Parathyroid adenoma (tissue), 2 donors: ENCODE data around the gene SUN1.

Experiments
- H2AFZ ChIP-seq: fragments of 300-600 bp; sonication (generic); one replicate; pipeline ENCODE4 v1.7.0; 2017; ENCODE audit warnings: antibody characterized with exemption, mild to moderate bottlenecking
- H3K27ac ChIP-seq: fragments of 300-600 bp; sonication (generic); one replicate; pipeline ENCODE4 v1.7.0; 2017
- H3K27me3 ChIP-seq: fragments of 300-600 bp; sonication (generic); one replicate; pipeline ENCODE4 v1.7.0; 2017; ENCODE audit warnings: low read length; ENCODE audit not compliant: control insufficient read depth, insufficient read depth
- H3K36me3 ChIP-seq: fragments of 300-600 bp; sonication (generic); one replicate; pipeline ENCODE4 v1.7.0; 2017; ENCODE audit warnings: low read length; ENCODE audit not compliant: control insufficient read depth, insufficient read depth
- H3K4me1 ChIP-seq: fragments of 300-600 bp; sonication (generic); one replicate; pipeline ENCODE4 v1.7.0; 2017; ENCODE audit warnings: control low read depth
- H3K4me2 ChIP-seq: fragments of 300-600 bp; sonication (generic); one replicate; pipeline ENCODE4 v1.7.0; 2017; ENCODE audit warnings: low read length
- H3K4me3 ChIP-seq: fragments of 300-600 bp; sonication (generic); one replicate; pipeline ENCODE4 v1.7.0; 2017; ENCODE audit warnings: low read depth, low read length
- H3K79me2 ChIP-seq: fragments of 300-600 bp; sonication (generic); one replicate; pipeline ENCODE4 v1.7.0; 2017; ENCODE audit warnings: control low read depth
- H3K9ac ChIP-seq: fragments of 300-600 bp; sonication (generic); one replicate; pipeline ENCODE4 v1.7.0; 2017; ENCODE audit warnings: mild to moderate bottlenecking
- H3K9me3 ChIP-seq: fragments of 300-600 bp; sonication (generic); one replicate; pipeline ENCODE4 v1.7.0; 2017; ENCODE audit warnings: low read length; ENCODE audit not compliant: control insufficient read depth
- TF ChIP-seq, protein P1 (sequence below): fragments of 300-600 bp; sonication (generic); IDR thresholded peaks from one replicate; pipeline ENCODE4 v1.7.0; 2017; ENCODE audit warnings: antibody characterized with exemption, mild to moderate bottlenecking
- donor health status: primary hyperparathyroidism.

The SUN1 gene

DNA sequence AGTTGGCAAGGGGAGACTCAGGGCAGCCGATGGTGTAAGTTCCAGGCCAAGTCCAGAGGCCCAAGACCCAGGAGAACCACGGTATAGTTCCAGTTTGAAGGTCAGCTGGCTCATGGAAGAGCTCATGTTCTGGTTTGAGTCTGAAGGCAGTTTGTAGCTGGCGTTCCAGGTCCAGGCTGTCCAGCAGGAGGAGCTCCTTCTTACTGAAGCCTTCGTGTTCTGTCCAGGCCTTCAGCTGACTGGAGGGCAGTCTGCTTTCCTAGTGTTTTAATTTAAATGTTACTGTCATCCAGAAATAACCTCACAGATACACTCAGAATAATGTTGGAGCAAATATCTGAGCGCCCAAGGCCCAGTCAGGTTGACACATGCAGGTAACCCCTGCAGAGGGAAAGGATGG is 4.2 kb downstream of the SUN1 start:
- Histone ChIP-seq H3K9me3 (no peaks in the 10 kb centered on the region), H3K27ac (no peak overlapping the region), H3K4me2 (no peak overlapping the region), H3K27me3 (no peaks in the 10 kb centered on the region), H3K4me3 (no peak overlapping the region), H3K79me2 (peaks cover 64% of the 10 kb centered on the region), H3K4me1 (peaks cover 2% of the 10 kb centered on the region), H3K9ac (no peak overlapping the region), H3K36me3 (no peaks in the 10 kb centered on the region), H2AFZ (no peak overlapping the region)
- TF ChIP-seq, protein P1, sequence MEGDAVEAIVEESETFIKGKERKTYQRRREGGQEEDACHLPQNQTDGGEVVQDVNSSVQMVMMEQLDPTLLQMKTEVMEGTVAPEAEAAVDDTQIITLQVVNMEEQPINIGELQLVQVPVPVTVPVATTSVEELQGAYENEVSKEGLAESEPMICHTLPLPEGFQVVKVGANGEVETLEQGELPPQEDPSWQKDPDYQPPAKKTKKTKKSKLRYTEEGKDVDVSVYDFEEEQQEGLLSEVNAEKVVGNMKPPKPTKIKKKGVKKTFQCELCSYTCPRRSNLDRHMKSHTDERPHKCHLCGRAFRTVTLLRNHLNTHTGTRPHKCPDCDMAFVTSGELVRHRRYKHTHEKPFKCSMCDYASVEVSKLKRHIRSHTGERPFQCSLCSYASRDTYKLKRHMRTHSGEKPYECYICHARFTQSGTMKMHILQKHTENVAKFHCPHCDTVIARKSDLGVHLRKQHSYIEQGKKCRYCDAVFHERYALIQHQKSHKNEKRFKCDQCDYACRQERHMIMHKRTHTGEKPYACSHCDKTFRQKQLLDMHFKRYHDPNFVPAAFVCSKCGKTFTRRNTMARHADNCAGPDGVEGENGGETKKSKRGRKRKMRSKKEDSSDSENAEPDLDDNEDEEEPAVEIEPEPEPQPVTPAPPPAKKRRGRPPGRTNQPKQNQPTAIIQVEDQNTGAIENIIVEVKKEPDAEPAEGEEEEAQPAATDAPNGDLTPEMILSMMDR = no peak

DNA sequence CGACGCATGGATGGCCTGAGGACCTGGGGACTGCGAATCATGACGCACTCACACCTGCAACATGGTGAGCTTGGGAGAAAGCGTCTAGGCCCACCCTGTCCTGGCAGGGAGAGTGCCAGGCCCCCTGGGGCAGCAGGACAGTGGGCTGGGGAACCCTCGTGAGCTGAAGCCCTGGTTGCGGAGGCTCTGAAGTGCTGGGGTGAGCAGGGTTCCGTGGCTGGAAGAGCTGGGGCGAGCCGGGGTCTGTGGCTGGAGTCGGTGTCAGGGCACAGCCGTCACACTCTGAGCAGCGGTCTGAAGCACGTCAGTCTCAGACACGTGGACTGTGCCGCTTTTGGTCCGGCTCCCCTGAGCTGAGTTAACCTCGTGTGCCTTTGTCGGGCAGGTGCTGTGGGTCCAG is 4.7 kb downstream of the SUN1 start:
- H3K9me3 ChIP-seq = no peaks in the 10 kb centered on the region
- no peak overlapping the region for H3K27ac ChIP-seq
- no peaks in the 10 kb centered on the region for H3K27me3 ChIP-seq
- H3K9ac ChIP-seq = no peak overlapping the region
- H2AFZ ChIP-seq = no peak overlapping the region
- no peaks in the 10 kb centered on the region for H3K36me3 ChIP-seq
- H3K4me3 ChIP-seq = no peak overlapping the region
- TF ChIP-seq, protein P1 = no peak
- H3K79me2 ChIP-seq = peaks cover 66% of the 10 kb centered on the region
- no peak overlapping the region for H3K4me2 ChIP-seq
- no peaks in the 10 kb centered on the region for H3K4me1 ChIP-seq

DNA sequence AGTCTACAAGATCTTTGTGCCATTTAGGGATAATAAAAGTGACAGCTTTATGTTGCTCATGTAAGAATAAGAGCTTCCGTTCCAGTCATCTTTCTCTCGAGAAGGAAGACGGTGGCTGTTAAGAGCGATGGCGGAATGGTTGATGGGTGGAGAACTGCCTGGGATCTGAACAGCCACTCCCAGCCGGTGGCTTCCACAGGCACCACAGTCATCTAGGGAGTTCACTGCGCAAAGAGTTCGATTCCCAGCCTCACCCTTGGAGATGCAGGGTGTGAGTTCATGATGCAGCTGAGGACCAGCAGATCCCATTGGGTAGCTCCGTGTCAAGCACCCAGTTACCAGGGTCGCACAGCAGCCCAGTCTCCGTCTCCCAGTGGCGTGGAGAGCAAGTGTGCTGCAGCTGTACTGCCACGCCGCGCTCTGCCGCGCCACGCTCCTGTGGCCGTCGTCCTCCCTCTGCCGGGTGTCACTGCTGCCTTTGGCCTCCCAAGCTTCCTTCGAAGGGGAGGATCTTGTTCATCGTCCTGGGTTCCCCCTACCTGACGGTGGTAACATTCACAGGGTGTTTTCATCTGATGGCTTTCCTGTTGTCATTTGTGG is 7.8 kb downstream of the SUN1 start:
- Histone ChIP-seq H2AFZ (no peak overlapping the region), H3K79me2 (peaks cover 61% of the 10 kb centered on the region), H3K4me1 (no peaks in the 10 kb centered on the region), H3K9me3 (no peaks in the 10 kb centered on the region), H3K27ac (no peak overlapping the region), H3K4me2 (no peak overlapping the region), H3K36me3 (no peaks in the 10 kb centered on the region), H3K9ac (no peak overlapping the region), H3K4me3 (no peak overlapping the region), H3K27me3 (no peaks in the 10 kb centered on the region)
- TF ChIP-seq, protein P1 = no peak

DNA sequence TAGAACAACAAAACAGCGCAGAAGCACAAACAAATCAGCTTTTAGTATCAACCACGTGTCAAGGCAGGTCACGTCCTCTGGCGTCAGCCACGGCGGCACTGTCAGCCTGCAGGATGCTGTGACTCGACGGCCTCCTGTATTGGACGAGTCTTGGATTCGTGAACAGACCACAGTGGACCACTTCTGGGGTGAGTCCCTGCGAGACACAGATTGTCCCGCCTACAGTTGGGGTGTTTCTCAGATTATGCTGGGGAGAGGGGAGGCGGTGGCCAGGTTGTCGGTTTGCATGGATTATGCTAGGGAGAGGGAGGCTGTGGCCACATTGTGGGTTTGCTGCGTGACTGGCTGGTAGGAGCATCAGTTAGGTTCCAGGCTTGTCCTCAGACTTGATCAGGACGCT is 9.7 kb downstream of the SUN1 start:
- no peak overlapping the region for H3K4me3 ChIP-seq
- no peaks in the 10 kb centered on the region for H3K9me3 ChIP-seq
- H3K36me3 ChIP-seq = no peaks in the 10 kb centered on the region
- no peak overlapping the region for H3K27ac ChIP-seq
- TF ChIP-seq, protein P1 = no peak
- H3K9ac ChIP-seq = no peak overlapping the region
- H3K27me3 ChIP-seq = no peaks in the 10 kb centered on the region
- no peak overlapping the region for H2AFZ ChIP-seq
- no peak overlapping the region for H3K4me2 ChIP-seq
- H3K79me2 ChIP-seq = peaks cover 54% of the 10 kb centered on the region
- no peaks in the 10 kb centered on the region for H3K4me1 ChIP-seq

DNA sequence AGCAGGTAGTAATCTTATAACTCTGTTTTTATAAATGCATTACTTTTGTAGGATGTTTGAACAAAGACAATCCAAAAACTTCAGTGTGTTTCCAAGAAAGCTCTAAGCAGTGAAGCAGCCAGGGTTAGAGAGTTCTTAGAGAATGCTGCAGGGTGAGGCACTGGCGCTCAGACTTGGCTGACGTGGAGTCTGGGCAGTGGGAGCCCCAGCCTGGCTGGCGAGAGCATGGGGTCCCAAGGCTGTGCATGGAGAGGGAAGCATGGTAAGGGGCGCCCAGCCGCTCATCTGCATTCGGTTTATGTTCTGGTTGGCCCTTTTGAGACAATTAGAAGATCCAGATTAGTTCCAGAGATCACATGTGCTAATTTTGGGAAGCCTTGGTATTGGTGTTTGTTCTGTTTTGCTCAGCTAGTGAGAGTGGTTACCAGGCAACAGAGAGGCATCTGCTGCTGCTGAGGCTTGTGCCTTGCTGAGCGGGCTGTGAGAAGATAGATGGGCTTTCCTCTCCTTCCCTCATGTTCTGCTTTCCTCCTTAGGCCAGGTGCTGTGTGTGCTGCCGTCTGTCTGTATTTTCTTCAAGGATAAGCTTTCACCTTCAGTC is 10.3 kb downstream of the SUN1 start:
- Histone ChIP-seq H2AFZ (no peak overlapping the region), H3K36me3 (no peaks in the 10 kb centered on the region), H3K4me1 (no peaks in the 10 kb centered on the region), H3K27me3 (no peaks in the 10 kb centered on the region), H3K9ac (no peak overlapping the region), H3K9me3 (no peaks in the 10 kb centered on the region), H3K79me2 (peaks cover 49% of the 10 kb centered on the region), H3K4me3 (no peak overlapping the region), H3K4me2 (no peak overlapping the region), H3K27ac (no peak overlapping the region)
- TF ChIP-seq, protein P1 = no peak
